Dendritic cell treated with granulocyte-macrophage colony-stimulating factor and Interleukin-4, amounts not matched to agents 40 ng/mL and 50 ng/mL, for 4 days (primary cell): ENCODE measurements around the gene ZDHHC5.

ENCODE experiments used
- H3K27ac Mint-ChIP-seq: one replicate; pipeline ENCODE4 v1.8.0; 2022; ENCODE audit warnings: mild to moderate bottlenecking, mixed read lengths
- H3K27me3 Mint-ChIP-seq: one replicate; pipeline ENCODE4 v1.8.0; 2022; ENCODE audit warnings: mild to moderate bottlenecking, mixed read lengths
- H3K36me3 Mint-ChIP-seq: one replicate; pipeline ENCODE4 v1.8.0; 2022; ENCODE audit warnings: low read depth, mixed read lengths
- H3K4me1 Mint-ChIP-seq: one replicate; pipeline ENCODE4 v1.8.0; 2022; ENCODE audit warnings: low read depth, mixed read lengths
- H3K4me3 Mint-ChIP-seq: one replicate; pipeline ENCODE4 v1.8.0; 2022; ENCODE audit warnings: mild to moderate bottlenecking, moderate library complexity, mixed read lengths
- H3K9me3 Mint-ChIP-seq: one replicate; pipeline ENCODE4 v1.8.0; 2022; ENCODE audit warnings: mixed read lengths
- intact Hi-C: fragments of 100-400 bp; cut with micrococcal nuclease; formaldehyde crosslinking; loops from one replicate; pipeline ENCODE4 v1.15.0; 2022

ZDHHC5 gene

DNA sequence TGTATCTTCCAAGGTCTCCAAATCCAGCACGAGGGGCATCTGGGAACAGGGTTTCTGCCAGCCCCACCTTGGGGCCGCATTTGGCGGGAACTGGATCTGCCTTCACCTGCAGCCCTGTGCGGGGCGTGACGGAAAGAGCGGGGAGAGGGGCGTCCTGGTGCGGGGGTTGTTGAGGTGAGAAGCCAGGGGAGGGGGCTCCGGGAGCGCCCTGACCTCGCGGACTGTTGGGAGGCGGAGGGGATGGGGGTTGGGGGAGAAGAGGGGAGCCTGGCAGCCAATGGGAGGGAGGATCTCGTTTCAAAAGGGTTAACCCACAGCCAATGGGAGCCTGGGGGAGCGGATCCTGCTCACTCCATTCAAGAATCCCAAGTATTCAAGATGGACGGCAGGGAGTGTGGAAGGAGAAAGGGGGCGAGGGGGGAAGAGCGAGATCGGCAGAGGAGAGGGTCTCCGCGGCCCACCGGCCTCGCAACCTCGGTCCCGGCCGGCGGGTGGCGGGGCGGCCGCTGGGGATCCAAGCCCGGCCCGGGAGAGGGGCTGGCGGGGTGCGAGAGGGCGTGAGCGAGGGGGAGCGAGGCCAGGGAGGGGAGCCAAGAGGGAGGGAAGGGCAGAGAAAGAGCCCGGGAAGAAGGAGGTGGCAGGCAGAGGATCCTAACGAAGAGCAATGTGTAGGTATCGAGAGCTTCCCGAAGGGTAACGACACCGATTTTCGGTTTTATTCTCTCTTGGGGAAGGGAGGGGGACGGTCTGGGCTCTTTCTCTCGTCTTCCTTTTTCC, 29.7 kb upstream of the ZDHHC5 start:
- H3K4me1 Mint-ChIP-seq, result peaks cover 45% of the 10 kb centered on the region
- H3K4me3 Mint-ChIP-seq, result peak overlapping the region; percentile 74
- H3K27ac Mint-ChIP-seq, result peak overlapping the region; percentile 66
- H3K9me3 Mint-ChIP-seq, result no peaks in the 10 kb centered on the region
- no peaks in the 10 kb centered on the region for H3K36me3 Mint-ChIP-seq
- intact Hi-C loops, result no loop called here
- peaks cover 54% of the 10 kb centered on the region for H3K27me3 Mint-ChIP-seq

DNA sequence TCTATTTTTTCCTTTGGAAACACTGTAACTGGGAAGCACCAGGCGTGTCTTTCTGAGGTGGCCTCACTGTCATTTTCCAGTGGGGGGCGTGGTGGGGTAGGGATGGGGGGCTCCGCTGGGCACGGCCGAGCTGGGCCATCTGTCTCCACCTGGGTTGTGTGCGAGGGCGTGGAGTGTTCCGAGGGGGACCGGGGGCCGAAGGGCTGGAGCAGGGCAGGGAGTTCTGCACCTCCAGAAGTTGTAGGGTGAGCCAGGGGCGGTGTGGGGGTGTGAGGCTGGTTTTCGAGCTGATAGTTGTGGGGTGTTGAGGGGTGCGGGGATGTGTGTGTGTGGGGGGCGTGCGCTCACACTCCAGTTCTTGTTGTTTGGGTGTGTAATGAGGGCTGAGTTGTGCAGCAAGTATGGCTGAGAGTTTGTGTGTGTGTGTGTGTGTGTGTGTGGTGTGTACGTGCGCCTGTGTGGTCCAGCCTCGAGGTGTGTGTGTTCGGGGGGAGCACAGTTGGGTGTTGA, 29.0 kb upstream of the ZDHHC5 start:
- Mint-ChIP-seq H3K27ac (peak overlapping the region; percentile 4), H3K27me3 (peaks cover 54% of the 10 kb centered on the region), H3K4me3 (peak overlapping the region; percentile 74), H3K9me3 (no peaks in the 10 kb centered on the region), H3K36me3 (no peaks in the 10 kb centered on the region), H3K4me1 (peaks cover 52% of the 10 kb centered on the region)
- intact Hi-C loops, result no loop called here

DNA sequence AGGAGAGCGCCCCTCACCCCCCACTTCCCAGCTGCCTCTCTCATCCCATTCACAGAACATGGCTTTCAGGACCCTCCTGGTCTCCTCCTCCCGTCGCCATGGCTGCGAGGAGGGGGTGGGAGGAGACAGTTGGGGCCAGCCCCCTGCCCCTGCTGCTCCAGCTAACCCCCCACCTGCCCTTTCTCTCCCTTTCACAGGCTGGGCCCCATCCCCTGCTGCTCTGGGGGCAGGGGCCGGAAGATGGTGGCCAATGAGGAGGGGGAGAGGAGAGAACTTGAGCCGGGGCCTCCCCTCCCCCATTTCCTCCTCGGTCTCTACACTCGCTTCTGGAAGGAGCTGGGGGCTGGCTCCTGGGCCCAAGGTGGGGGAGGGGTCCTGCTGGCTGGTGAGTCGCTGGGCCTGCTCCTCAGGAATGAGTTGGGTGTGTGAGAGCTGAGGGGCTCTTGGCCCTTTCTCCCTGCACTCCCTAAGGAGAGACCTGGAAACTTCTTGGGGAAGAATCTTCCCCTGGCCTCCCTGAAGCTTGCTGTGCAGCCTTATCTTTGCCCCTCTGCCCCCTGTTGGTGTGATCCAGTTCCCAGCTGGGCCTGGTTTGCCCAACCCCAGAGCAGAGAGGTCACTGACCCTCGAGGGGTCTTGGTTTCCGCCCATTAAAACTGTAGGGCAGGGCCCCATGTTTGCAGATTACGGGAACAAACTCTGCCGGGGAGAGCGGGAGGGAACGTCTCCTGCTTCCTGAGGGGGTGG, 28.4 kb upstream of the ZDHHC5 start:
- peaks cover 49% of the 10 kb centered on the region for H3K27me3 Mint-ChIP-seq
- H3K4me3 Mint-ChIP-seq, result no peak overlapping the region
- H3K9me3 Mint-ChIP-seq, result no peaks in the 10 kb centered on the region
- no peaks in the 10 kb centered on the region for H3K36me3 Mint-ChIP-seq
- H3K4me1 Mint-ChIP-seq, result peaks cover 52% of the 10 kb centered on the region
- peak overlapping the region; percentile 4 for H3K27ac Mint-ChIP-seq
- intact Hi-C loops, result loop anchor here (2.0 to 10.0 kb wide), 2 partner anchors 155 to 295 kb away; no protein-coding TSS in a partner anchor

DNA sequence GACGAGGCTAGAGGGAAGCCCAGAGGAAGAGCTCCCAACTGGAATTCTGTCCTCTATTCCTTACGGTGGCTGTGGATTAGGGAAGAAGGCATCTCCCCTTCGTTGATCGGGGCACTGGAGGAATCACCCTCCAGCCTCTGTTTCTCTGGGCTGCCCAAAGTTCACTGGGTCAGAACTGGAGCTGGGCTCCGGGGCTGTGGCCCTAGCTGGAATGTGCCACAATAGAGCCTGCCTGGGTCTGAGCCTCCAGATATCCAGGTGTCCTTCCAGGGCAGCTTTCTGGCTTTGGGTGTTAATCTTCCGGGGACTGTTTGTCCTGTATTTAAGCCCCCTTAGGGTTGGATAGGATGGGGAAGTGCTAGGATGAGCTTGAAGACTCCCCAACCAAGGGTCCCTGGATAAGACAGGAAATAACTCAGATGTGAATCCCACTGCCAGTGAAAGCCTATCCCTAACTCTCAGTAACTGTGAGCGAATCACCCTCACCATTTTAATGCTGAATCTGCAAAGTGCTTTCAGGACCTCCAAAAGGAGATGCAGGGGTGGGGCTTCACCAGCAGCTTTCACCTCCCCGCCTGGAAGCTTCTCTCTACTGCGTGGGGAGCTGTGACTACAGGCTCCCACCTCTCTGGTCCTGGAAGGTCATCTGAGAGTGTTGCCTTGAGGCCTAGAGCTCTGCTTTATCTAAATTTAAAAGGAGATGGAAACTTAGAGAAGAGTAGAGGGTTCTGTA, 27.7 kb upstream of the ZDHHC5 start:
- Mint-ChIP-seq H3K36me3 (no peaks in the 10 kb centered on the region), H3K9me3 (no peaks in the 10 kb centered on the region), H3K27me3 (peaks cover 43% of the 10 kb centered on the region), H3K4me3 (no peak overlapping the region), H3K4me1 (peaks cover 52% of the 10 kb centered on the region), H3K27ac (no peak overlapping the region)
- intact Hi-C loops, result loop anchor here (2.0 to 10.0 kb wide), 2 partner anchors 155 to 295 kb away; no protein-coding TSS in a partner anchor

DNA sequence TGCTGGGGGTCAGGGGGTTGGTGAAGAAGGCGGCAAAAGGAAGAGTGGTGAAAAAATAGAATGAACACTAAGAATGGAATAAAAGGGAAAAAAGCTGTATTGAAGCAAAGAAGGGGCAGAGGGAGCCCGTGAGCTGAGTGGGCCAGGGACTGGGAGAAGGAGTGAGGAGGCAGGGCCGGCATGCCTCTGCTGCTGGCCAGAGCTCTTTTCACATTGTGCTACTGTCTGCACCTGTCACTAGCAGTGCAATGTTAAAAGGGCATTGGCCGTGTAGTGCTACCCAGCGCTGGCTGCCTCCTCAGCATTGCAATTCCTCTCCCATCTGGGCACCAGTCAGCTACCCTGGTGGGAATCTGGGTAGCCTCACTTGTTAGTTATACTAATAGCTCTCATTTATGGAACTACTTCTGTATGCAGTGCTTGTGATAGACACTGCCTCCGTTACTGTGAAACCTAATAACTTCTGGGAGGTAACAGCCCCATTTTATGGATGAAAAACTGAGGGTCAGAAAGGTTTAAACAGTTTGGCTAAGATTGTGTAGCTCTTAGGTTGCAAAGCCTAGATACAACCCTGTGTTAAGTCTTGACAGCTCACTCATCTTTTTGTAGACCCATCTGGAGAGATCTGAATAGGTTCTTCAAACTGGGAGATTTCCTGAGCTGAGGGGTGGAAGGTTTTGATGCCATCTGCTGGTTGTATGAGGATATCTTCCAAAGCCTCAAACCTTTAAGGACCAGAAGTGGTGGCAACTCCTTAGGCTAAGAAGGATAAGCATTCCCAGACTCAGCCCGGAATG, 26.7 kb upstream of the ZDHHC5 start:
- Mint-ChIP-seq H3K4me3 (no peak overlapping the region), H3K27me3 (peaks cover 52% of the 10 kb centered on the region), H3K27ac (no peak overlapping the region), H3K4me1 (peaks cover 62% of the 10 kb centered on the region), H3K9me3 (no peaks in the 10 kb centered on the region), H3K36me3 (no peaks in the 10 kb centered on the region)
- intact Hi-C loops, result loop anchor here (1.0 to 10.0 kb wide), 3 partner anchors 73 to 296 kb away; no protein-coding TSS in a partner anchor

DNA sequence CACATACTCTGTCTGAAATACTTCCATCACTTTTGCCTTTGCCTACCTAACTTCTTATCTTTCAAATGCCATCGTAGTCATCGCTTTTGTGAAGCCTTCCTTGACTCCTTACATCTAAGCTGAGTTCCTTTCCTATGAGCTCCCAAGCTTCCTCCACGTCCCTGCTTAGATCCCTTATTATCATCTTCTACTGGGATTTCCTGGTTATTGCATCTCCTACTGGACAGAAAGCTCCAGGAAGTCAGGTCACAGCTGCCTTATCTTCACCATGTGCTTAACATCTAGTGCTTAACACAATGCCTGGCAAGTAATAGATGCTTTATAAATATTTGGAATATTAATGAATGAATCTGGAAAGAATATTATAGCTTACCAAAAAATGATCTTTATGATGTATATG, 24.1 kb upstream of the ZDHHC5 start:
- peaks cover 50% of the 10 kb centered on the region for H3K27me3 Mint-ChIP-seq
- H3K4me3 Mint-ChIP-seq, result no peak overlapping the region

DNA sequence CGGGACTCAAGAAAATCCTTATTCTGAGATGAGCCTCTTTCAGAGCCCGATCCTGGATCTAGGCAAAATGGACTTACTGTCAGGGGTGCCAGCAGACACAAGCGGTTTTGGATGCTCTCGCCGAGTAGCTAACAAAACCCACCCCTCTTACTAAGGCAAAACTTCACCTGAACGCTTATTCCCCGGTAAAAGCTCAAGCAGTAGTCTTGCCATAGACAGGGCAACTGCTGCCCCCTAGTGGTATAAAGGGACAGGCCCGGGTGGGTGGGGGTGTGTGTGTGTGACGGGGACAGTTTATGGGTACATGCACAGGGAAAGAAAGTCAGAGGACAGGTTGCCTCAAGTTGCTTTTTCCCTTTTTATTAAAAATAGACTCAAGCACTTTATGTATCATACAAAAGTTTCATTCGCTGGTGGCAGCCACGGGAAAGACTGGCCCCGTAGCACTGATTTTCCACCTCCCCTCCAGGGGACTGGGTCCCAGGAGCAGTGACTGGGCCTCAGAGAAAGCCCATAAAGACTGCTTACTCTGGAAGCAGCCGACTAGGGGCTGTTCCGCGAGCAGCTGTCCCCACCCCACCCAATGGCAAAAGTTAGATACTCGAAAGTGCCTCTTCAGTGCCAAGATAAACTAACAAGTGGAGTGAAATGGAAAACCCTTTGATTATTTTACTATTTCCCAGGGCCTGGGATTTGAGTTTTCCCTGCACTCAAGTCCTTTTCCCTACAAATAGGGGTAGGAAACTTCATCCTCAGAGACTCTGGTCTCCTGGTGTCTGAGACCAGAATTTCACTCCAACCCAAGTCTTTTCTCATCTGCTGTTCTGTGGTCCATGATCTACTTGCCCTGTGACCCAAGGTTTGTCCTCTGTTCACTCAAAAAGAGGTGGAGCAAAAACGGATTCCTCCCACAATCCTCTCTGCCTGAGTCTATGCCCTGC, 22.9 kb upstream of the ZDHHC5 start:
- Mint-ChIP-seq H3K9me3 (no peaks in the 10 kb centered on the region), H3K4me3 (no peak overlapping the region), H3K27ac (no peak overlapping the region), H3K27me3 (peaks cover 38% of the 10 kb centered on the region), H3K36me3 (peaks cover 6% of the 10 kb centered on the region), H3K4me1 (peaks cover 69% of the 10 kb centered on the region)
- intact Hi-C loops, result loop anchor here (2.0 to 10.0 kb wide), 2 partner anchors 150 to 186 kb away; no protein-coding TSS in a partner anchor

More for the DNA sequence above, 24.1 kb upstream of the ZDHHC5 start:
- intact Hi-C loops, result loop anchor here (2.0 to 10.0 kb wide), 2 partner anchors 151 to 185 kb away; no protein-coding TSS in a partner anchor
- Mint-ChIP-seq H3K4me1 (peaks cover 69% of the 10 kb centered on the region), H3K36me3 (peaks cover 6% of the 10 kb centered on the region), H3K27ac (no peak overlapping the region), H3K9me3 (no peaks in the 10 kb centered on the region)

DNA sequence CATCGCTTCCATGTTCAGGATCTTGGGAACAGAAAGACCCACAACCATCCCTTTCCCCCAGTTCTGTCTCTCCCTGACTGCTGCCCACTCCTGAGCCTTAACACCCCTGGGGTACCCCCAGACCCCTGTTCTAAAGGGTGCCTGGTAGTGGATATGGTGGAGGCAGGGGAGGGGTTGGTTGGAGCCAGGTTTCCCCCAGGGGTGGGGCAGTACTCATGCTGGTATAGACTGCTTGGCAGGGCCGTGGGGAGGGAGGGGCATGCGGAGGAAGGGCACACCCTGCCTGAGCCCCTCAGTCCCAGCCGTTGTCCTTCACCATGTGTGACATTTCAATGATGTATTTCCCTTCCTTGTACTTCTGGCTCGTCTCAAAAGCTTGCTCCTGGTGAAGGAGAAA, 22.2 kb upstream of the ZDHHC5 start:
- H3K9me3 Mint-ChIP-seq, result no peaks in the 10 kb centered on the region
- H3K27ac Mint-ChIP-seq, result peak overlapping the region; percentile 68
- intact Hi-C loops, result loop anchor here (2.0 to 10.0 kb wide), 2 partner anchors 149 to 187 kb away; no protein-coding TSS in a partner anchor
- peaks cover 6% of the 10 kb centered on the region for H3K36me3 Mint-ChIP-seq
- H3K27me3 Mint-ChIP-seq, result peaks cover 31% of the 10 kb centered on the region
- H3K4me1 Mint-ChIP-seq, result peaks cover 75% of the 10 kb centered on the region
- no peak overlapping the region for H3K4me3 Mint-ChIP-seq

DNA sequence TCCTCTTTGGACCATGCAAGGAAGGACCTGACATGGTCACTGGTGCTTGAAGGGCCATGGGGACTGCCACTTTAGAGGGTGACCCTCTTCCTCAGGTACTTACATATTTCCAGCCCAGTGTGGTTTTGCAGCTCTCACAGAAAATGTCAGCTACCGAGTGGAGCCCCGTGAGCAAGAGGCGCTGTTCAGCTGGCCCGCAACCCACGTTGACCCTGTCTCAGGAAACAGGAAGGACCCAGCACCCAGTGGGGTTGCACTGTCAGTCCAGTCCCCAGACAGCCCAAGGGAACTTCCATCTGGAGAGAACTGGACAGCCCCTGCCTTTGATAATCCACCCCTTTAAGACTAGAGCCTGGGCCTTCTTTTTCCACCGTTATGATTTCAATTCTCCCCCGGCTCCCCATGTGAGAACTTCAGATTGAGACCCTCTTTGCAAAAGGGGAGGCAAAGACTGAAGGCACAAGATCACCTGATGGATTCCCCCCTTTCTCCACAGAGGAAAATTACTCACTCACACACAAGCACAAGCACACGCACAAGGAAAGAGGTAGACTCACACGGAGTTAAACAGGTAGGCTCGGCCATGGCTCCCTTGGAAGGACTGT, 21.6 kb upstream of the ZDHHC5 start:
- peak overlapping the region; percentile 68 for H3K27ac Mint-ChIP-seq
- H3K4me1 Mint-ChIP-seq, result peaks cover 75% of the 10 kb centered on the region
- H3K9me3 Mint-ChIP-seq, result no peaks in the 10 kb centered on the region
- intact Hi-C loops, result loop anchor here (10.0 kb wide), 1 partner anchor 149 kb away; no protein-coding TSS in a partner anchor
- peak overlapping the region; percentile 69 for H3K4me3 Mint-ChIP-seq
- H3K27me3 Mint-ChIP-seq, result peaks cover 28% of the 10 kb centered on the region
- H3K36me3 Mint-ChIP-seq, result peaks cover 6% of the 10 kb centered on the region

DNA sequence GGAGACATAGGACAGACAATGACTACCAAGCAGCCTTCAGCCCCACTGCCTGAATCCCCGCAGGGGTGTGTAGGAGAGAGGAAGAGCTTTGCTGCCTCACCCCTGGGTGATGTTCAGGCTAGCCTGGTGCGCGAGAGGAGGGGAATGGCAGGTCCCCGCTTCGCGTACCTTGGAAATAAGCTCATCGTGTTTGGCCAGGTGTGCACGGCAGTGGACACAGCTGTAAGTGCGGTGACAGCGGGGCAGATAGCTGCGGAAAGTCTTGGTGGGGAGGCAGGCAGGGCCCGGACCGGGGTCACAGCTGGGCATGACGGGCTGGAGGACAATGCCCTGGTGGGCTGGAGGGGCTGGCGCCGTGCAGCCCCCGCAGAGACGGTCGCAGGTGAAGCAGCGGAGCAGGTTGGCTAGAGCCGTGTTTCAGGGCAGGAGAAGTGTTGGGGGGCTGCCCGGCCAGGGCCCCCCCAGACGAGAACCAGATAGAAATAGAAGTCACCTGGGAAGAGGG, 21.1 kb upstream of the ZDHHC5 start:
- H3K36me3 Mint-ChIP-seq, result peaks cover 6% of the 10 kb centered on the region
- peak overlapping the region; percentile 69 for H3K4me3 Mint-ChIP-seq
- no peaks in the 10 kb centered on the region for H3K9me3 Mint-ChIP-seq
- intact Hi-C loops, result loop anchor here (10.0 kb wide), 1 partner anchor 148 kb away; no protein-coding TSS in a partner anchor
- peak overlapping the region; percentile 68 for H3K27ac Mint-ChIP-seq
- peaks cover 78% of the 10 kb centered on the region for H3K4me1 Mint-ChIP-seq
- peaks cover 28% of the 10 kb centered on the region for H3K27me3 Mint-ChIP-seq

DNA sequence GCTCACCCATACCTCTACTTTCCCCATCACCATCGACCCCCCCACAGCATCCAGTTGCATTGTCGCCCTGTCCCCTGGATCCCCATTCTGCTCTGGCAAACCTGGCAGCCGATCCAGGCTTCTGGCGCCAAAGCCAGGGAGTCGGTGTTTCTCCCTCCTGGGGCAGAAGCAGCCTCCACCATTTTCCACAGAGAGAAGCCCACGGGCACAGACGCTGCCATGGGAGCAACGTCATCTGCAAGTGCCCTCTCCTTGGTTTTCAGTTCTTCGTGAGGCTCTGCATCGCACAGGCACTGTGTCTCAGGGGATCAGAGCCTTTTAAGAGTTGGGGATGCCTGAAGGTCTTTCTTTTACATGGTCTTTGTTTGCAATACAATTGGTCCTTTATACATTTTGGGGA, 20.5 kb upstream of the ZDHHC5 start:
- Mint-ChIP-seq H3K4me3 (peak overlapping the region; percentile 69), H3K9me3 (no peaks in the 10 kb centered on the region), H3K27me3 (peaks cover 28% of the 10 kb centered on the region), H3K36me3 (peaks cover 6% of the 10 kb centered on the region), H3K27ac (peak overlapping the region; percentile 75), H3K4me1 (peaks cover 78% of the 10 kb centered on the region)
- intact Hi-C loops, result loop anchor here (10.0 kb wide), 1 partner anchor 147 kb away; no protein-coding TSS in a partner anchor
